Nephron progenitor cell (in vitro differentiated cells): Measurements from ENCODE around the gene NR1D2.

Source experiments
- DNase-seq: peaks from one replicate; pipeline ENCODE4 v3.0.0; 2021
- H3K27ac Mint-ChIP-seq: 2 replicates; pipeline ENCODE4 v1.8.0; 2021; ENCODE audit warnings: mild to moderate bottlenecking, moderate library complexity, mixed read lengths
- H3K27me3 Mint-ChIP-seq: 2 replicates; pipeline ENCODE4 v1.8.0; 2021; ENCODE audit warnings: mild to moderate bottlenecking, low read depth, mixed read lengths; ENCODE audit not compliant: poor library complexity
- H3K36me3 Mint-ChIP-seq: 2 replicates; pipeline ENCODE4 v1.8.0; 2021; ENCODE audit warnings: low read depth, mixed read lengths
- H3K4me1 Mint-ChIP-seq: 2 replicates; pipeline ENCODE4 v1.8.0; 2021; ENCODE audit warnings: mixed read lengths
- H3K4me3 Mint-ChIP-seq: 2 replicates; pipeline ENCODE4 v1.8.0; 2021; ENCODE audit warnings: mild to moderate bottlenecking, moderate library complexity, mixed read lengths
- H3K9me3 Mint-ChIP-seq: 2 replicates; pipeline ENCODE4 v1.8.0; 2021; ENCODE audit warnings: mild to moderate bottlenecking, moderate library complexity, mixed read lengths
- CTCF ChIP-seq: fragments of 200-600 bp; sonication (generic); IDR thresholded peaks from 2 replicates; pipeline ENCODE4 v1.5.0; 2021; ENCODE audit warnings: antibody characterized with exemption

Gene NR1D2

GRCh38 chr3:23945913-23946687 lies 1.0 kb downstream of the NR1D2 start:
- no peak for TF ChIP-seq CTCF
- H3K27ac Mint-ChIP-seq = peak overlapping the region; percentile 93

GRCh38 chr3:23948761-23949160 lies 3.7 kb downstream of the NR1D2 start:
- H3K4me3 Mint-ChIP-seq = no peak overlapping the region
- no peak for DNase-seq
- no peaks in the 10 kb centered on the region for H3K27me3 Mint-ChIP-seq
- H3K9me3 Mint-ChIP-seq = no peaks in the 10 kb centered on the region
- peaks cover 16% of the 10 kb centered on the region for H3K36me3 Mint-ChIP-seq
- H3K27ac Mint-ChIP-seq = no peak overlapping the region
- peaks cover 46% of the 10 kb centered on the region for H3K4me1 Mint-ChIP-seq
- TF ChIP-seq CTCF = no peak

More at GRCh38 chr3:23945913-23946687, 1.0 kb downstream of the NR1D2 start:
- peak; percentile 99 for DNase-seq
- no peaks in the 10 kb centered on the region for H3K27me3 Mint-ChIP-seq
- H3K4me1 Mint-ChIP-seq = peaks cover 41% of the 10 kb centered on the region
- H3K4me3 Mint-ChIP-seq = peak overlapping the region; percentile 82
- no peaks in the 10 kb centered on the region for H3K9me3 Mint-ChIP-seq
- peaks cover 7% of the 10 kb centered on the region for H3K36me3 Mint-ChIP-seq

GRCh38 chr3:23949784-23950183 lies 4.7 kb downstream of the NR1D2 start:
- Mint-ChIP-seq H3K27ac (no peak overlapping the region), H3K4me1 (peaks cover 48% of the 10 kb centered on the region), H3K9me3 (no peaks in the 10 kb centered on the region), H3K27me3 (no peaks in the 10 kb centered on the region), H3K4me3 (no peak overlapping the region), H3K36me3 (peaks cover 19% of the 10 kb centered on the region)
- TF ChIP-seq CTCF = no peak
- DNase-seq = no peak

- no peaks in the 10 kb centered on the region for H3K27me3 Mint-ChIP-seq
Observed at GRCh38 chr3:23950293-23950692, 5.2 kb downstream of the NR1D2 start.

GRCh38 chr3:23952646-23953045 lies 7.6 kb downstream of the NR1D2 start:
- TF ChIP-seq CTCF = no peak
- H3K27me3 Mint-ChIP-seq = no peaks in the 10 kb centered on the region
- H3K4me3 Mint-ChIP-seq = no peak overlapping the region
- no peaks in the 10 kb centered on the region for H3K9me3 Mint-ChIP-seq
- peaks cover 44% of the 10 kb centered on the region for H3K36me3 Mint-ChIP-seq
- no peak overlapping the region for H3K27ac Mint-ChIP-seq
- DNase-seq = no peak
- peaks cover 40% of the 10 kb centered on the region for H3K4me1 Mint-ChIP-seq

More at GRCh38 chr3:23950293-23950692, 5.2 kb downstream of the NR1D2 start:
- Mint-ChIP-seq H3K36me3 (peaks cover 24% of the 10 kb centered on the region), H3K27ac (no peak overlapping the region), H3K4me3 (no peak overlapping the region), H3K4me1 (peaks cover 48% of the 10 kb centered on the region), H3K9me3 (no peaks in the 10 kb centered on the region)
- no peak for TF ChIP-seq CTCF
- DNase-seq = no peak

GRCh38 chr3:23953523-23953922 lies 8.4 kb downstream of the NR1D2 start:
- H3K27ac Mint-ChIP-seq = no peak overlapping the region
- DNase-seq = no peak
- H3K36me3 Mint-ChIP-seq = peaks cover 45% of the 10 kb centered on the region
- no peaks in the 10 kb centered on the region for H3K27me3 Mint-ChIP-seq
- peaks cover 34% of the 10 kb centered on the region for H3K4me1 Mint-ChIP-seq
- no peak overlapping the region for H3K4me3 Mint-ChIP-seq
- H3K9me3 Mint-ChIP-seq = no peaks in the 10 kb centered on the region
- no peak for TF ChIP-seq CTCF
